Transverse colon (tissue), 4 donors: ENCODE data around the gene NOL7. TPM values are rescaled to one million over a fixed set of nuclear protein-coding genes. Genes with fewer than 3 reads are reported as not detected.
A peak's percentile ranks its signal among the peaks of the same experiment; 100 is the strongest.

Experiments
- DNase-seq: peaks from one replicate; pipeline ENCODE4 v3.0.0-alpha.2; 2019
- H3K27ac ChIP-seq, 4 donors: fragments of 200-600 bp; sonication (generic); 2 replicates each; pipeline ENCODE4 v1.5.1; 2016 to 2018; ENCODE audit warnings: inconsistent platforms in 4 of 4
- H3K27me3 ChIP-seq: fragments of 200-600 bp; sonication (generic); 2 replicates; pipeline ENCODE4 v1.5.1; 2017; ENCODE audit warnings: inconsistent platforms
- H3K36me3 ChIP-seq, 4 donors: fragments of 200-600 bp; sonication (generic); 2 replicates each; pipeline ENCODE4 v1.5.1; 2017 to 2019; ENCODE audit warnings: inconsistent platforms in 4 of 4
- H3K4me1 ChIP-seq, 4 donors: fragments of 200-600 bp; sonication (generic); 2 replicates each; pipeline ENCODE4 v1.5.1; 2017 to 2020; ENCODE audit warnings: inconsistent platforms in 4 of 4
- H3K4me3 ChIP-seq, 4 donors: fragments of 200-600 bp; sonication (generic); 1 replicate in 1 of 4; 2 replicates in 3 of 4; pipeline versions ENCODE4 v1.5.1 to v1.6.1; 2017 to 2019; ENCODE audit warnings: inconsistent platforms in 4 of 4
- H3K9me3 ChIP-seq, 2 donors: fragments of 200-600 bp; sonication (generic); 2 replicates each; pipeline ENCODE4 v1.5.1; 2017 to 2019; ENCODE audit warnings: inconsistent platforms in 2 of 2
- EP300 ChIP-seq: sonication (generic); formaldehyde crosslinking; IDR thresholded peaks from one replicate; pipeline ENCODE4 v1.6.1; 2017; ENCODE audit warnings: antibody characterized with exemption, low read depth
- POLR2A ChIP-seq: fragments of 450-650 bp; IDR thresholded peaks from one replicate; pipeline ENCODE4 v1.6.1; 2016; ENCODE audit warnings: antibody characterized with exemption, mild to moderate bottlenecking, moderate library complexity
- POLR2AphosphoS5 ChIP-seq, 3 donors: sonication (generic); formaldehyde crosslinking; IDR thresholded peaks; one replicate each; pipeline ENCODE4 v1.6.1; 2016; ENCODE audit warnings: antibody characterized with exemption in 3 of 3
- WGBS, 2 donors: methylation state at CpG; one replicate each; pipeline ENCODE4 v1.1.5; 2018; ENCODE audit warnings: low coverage in 1 of 2; 5-methylcytosine and 5-hydroxymethylcytosine counted together
- in situ Hi-C, 4 donors: fragments of 200-750 bp; cut with MboI; loops; one replicate each; pipeline versions ENCODE4 v1.15.0 to v1.15.1; 2017; ENCODE audit warnings: low sequenced_read_pairs in 3 of 4, low pct_ligation_motif_present in 1 of 4, low pct_unique_long_range_greater_than_20kb in 1 of 4
- intact Hi-C: fragments of 100-400 bp; cut with DNase I; formaldehyde crosslinking; loops from one replicate; pipeline ENCODE4 v1.15.1; 2023; ENCODE audit warnings: low total_unique reads
- total RNA-seq, 4 donors: library from RNA; depleted of rRNA; stranded (reverse); fragments of >200 nt; gene quantifications; one replicate each; pipeline ENCODE4 v1.1.0, GENCODE V29; 2016
- TF ChIP-seq, protein P1 (sequence below), 5 experiments: fragments of 200-600 bp in 3 of 5; fragments of 450-650 bp in 2 of 5; sonication (generic) in 3 of 5; IDR thresholded peaks; 1 replicate in 2 of 5; 2 replicates in 3 of 5; pipeline ENCODE4 v1.5.1; 2016 to 2017; ENCODE audit warnings: antibody characterized with exemption in 5 of 5, inconsistent platforms in 3 of 5, mild to moderate bottlenecking in 2 of 5, moderate library complexity in 1 of 5

Gene NOL7
- total RNA-seq, 4 donors from 2014 or later, result 44.1 to 159 (median 86.6) TPM

GRCh38 chr6:13572240-13572639 is 42.9 kb upstream of the NOL7 start:
- no peak for DNase-seq
- peaks cover 0 to 19% (median 7%) of the 10 kb centered on the region in 4 donors for H3K4me1 ChIP-seq
- in situ Hi-C loops (no loop called here), intact Hi-C loops (no loop called here)
- no peaks in the 10 kb centered on the region for H3K9me3 ChIP-seq
- WGBS, 2 donors, result 88 to 93% methylated on average over 6 to 7 of the region's 7 CpGs
- no peak overlapping the region for H3K4me3 ChIP-seq
- H3K36me3 ChIP-seq, result no peaks in the 10 kb centered on the region
- H3K27ac ChIP-seq, result no peak overlapping the region
- TF ChIP-seq, protein P1, sequence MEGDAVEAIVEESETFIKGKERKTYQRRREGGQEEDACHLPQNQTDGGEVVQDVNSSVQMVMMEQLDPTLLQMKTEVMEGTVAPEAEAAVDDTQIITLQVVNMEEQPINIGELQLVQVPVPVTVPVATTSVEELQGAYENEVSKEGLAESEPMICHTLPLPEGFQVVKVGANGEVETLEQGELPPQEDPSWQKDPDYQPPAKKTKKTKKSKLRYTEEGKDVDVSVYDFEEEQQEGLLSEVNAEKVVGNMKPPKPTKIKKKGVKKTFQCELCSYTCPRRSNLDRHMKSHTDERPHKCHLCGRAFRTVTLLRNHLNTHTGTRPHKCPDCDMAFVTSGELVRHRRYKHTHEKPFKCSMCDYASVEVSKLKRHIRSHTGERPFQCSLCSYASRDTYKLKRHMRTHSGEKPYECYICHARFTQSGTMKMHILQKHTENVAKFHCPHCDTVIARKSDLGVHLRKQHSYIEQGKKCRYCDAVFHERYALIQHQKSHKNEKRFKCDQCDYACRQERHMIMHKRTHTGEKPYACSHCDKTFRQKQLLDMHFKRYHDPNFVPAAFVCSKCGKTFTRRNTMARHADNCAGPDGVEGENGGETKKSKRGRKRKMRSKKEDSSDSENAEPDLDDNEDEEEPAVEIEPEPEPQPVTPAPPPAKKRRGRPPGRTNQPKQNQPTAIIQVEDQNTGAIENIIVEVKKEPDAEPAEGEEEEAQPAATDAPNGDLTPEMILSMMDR (IDR thresholded peaks at IDR 0.05), result no peak
- TF ChIP-seq POLR2AphosphoS5 (IDR thresholded peaks at IDR 0.05) (no peak), EP300 (no peak), POLR2A (no peak)
- H3K27me3 ChIP-seq, result peaks cover 6% of the 10 kb centered on the region

DNA sequence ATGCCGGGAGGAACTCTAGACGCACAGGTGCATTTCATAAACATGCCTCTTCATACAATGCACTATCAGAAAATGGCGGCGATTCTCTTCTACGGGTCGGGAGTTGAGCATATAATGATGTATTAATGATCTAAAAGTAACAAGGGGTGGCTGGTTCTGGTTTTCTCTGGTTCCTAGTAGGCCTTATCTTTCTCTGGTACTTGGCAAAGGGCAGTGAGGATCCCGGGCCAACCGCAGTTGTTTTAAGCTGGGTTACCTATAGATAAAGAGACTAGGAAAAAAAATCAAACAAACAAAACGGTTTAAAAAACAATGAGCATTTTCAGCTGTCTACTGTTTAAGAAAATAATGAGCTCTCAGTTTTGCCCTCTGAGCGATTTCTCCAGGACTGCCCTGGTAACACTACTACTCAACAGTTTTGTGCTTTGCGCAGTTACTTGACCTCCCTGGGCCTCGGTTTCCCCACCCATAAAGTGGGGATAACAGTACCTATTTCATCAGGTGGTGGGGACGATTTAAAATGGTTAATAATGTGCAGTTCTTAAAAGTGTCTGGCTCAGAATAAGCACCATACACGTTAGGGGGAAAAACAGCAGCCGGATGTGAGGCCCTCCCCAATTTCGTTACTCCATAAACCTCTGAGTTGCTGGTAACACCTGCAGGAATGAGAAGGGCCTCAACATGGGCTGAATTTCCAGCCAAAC is 42.0 kb upstream of the NOL7 start:
- intact Hi-C loops (no loop called here), in situ Hi-C loops (no loop called here)
- no peaks in the 10 kb centered on the region for H3K36me3 ChIP-seq
- 79 to 90% methylated on average over 13 to 16 of the region's 16 CpGs for WGBS, 2 donors
- TF ChIP-seq EP300, result no peak
- no peak for TF ChIP-seq POLR2AphosphoS5 (IDR thresholded peaks at IDR 0.05)
- TF ChIP-seq, protein P1 (IDR thresholded peaks at IDR 0.05), result no peak
- no peak for TF ChIP-seq POLR2A
- peaks cover 6% of the 10 kb centered on the region for H3K27me3 ChIP-seq
- no peaks in the 10 kb centered on the region for H3K9me3 ChIP-seq
- peak overlapping the region; percentile 96 to 100 (median 98) for H3K27ac ChIP-seq
- no peak for DNase-seq
- peak overlapping the region in 3 of 4 donors; percentile 73 to 84 (median 78) for H3K4me3 ChIP-seq
- peaks cover 0 to 19% (median 7%) of the 10 kb centered on the region in 4 donors for H3K4me1 ChIP-seq

DNA sequence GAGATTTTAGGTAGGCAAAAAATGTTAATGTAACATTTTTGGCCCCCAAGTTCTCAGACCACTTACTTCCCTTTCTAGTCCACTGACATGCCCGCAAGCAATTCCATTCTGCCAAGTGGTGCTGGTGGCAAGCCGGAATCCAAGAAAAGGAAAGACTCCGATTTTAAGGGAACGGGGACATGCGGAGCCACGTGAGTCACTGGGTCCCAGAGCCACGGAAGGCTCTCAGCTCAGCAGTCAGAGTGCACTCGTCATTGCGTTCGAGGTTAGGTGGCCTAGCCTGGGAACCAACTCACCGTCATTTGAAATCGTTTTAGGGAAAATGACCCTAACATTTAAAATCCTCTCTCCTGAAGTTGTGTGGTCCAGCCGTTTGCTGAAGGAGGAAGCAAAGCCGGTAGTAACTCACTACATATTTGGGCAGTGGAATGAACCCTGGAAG is 41.4 kb upstream of the NOL7 start:
- 7% methylated on average over 14 of the region's 14 CpGs; no CpG with 5 or more reads in 1 of the 2 donors for WGBS, 2 donors
- in situ Hi-C loops, result no loop called here
- Histone ChIP-seq H3K4me3 (peak overlapping the region; percentile 46 to 84 (median 76)), H3K36me3 (no peaks in the 10 kb centered on the region), H3K27me3 (peaks cover 6% of the 10 kb centered on the region), H3K4me1 (peaks cover 0 to 19% (median 7%) of the 10 kb centered on the region in 4 donors), H3K9me3 (no peaks in the 10 kb centered on the region), H3K27ac (peak overlapping the region; percentile 96 to 100 (median 98))
- intact Hi-C loops, result no loop called here
- peak; percentile 53 for DNase-seq
- TF ChIP-seq, protein P1 (IDR thresholded peaks at IDR 0.05), result no peak
- no peak for TF ChIP-seq POLR2A
- TF ChIP-seq POLR2AphosphoS5 (IDR thresholded peaks at IDR 0.05), result no peak
- TF ChIP-seq EP300, result no peak

- H3K9me3 ChIP-seq, result no peaks in the 10 kb centered on the region
- H3K27ac ChIP-seq, result peak overlapping the region; percentile 96 to 100 (median 98)
- H3K4me1 ChIP-seq, result peaks cover 0 to 19% (median 7%) of the 10 kb centered on the region in 4 donors
- no peaks in the 10 kb centered on the region for H3K36me3 ChIP-seq
- TF ChIP-seq POLR2A, result no peak
- TF ChIP-seq POLR2AphosphoS5 (IDR thresholded peaks at IDR 0.05), result peak in 2 of 3 donors; percentile 61 to 87
- no peak for TF ChIP-seq EP300
- TF ChIP-seq, protein P1 (IDR thresholded peaks at IDR 0.05), result peak in 4 of 5 experiments; percentile 34 to 65 (median 50)
- in situ Hi-C loops (no loop called here), intact Hi-C loops (no loop called here)
- peak; percentile 94 for DNase-seq
- peak overlapping the region; percentile 46 to 84 (median 76) for H3K4me3 ChIP-seq
- WGBS, 2 donors, result 0% methylated on average over 8 of the region's 46 CpGs; no CpG with 5 or more reads in 1 of the 2 donors
- H3K27me3 ChIP-seq, result peaks cover 4% of the 10 kb centered on the region
These were observed 41.0 kb upstream of the NOL7 start for GRCh38 chr6:13574149-13574570.
